ENCODE data around the gene VWA8. TPM values are rescaled to one million over a fixed set of nuclear protein-coding genes. Genes with fewer than 3 reads are reported as not detected.

The VWA8 gene
- total and polyA plus RNA-seq, 12 donors: 7.5 to 71.6 (median 54.3) TPM

DNA sequence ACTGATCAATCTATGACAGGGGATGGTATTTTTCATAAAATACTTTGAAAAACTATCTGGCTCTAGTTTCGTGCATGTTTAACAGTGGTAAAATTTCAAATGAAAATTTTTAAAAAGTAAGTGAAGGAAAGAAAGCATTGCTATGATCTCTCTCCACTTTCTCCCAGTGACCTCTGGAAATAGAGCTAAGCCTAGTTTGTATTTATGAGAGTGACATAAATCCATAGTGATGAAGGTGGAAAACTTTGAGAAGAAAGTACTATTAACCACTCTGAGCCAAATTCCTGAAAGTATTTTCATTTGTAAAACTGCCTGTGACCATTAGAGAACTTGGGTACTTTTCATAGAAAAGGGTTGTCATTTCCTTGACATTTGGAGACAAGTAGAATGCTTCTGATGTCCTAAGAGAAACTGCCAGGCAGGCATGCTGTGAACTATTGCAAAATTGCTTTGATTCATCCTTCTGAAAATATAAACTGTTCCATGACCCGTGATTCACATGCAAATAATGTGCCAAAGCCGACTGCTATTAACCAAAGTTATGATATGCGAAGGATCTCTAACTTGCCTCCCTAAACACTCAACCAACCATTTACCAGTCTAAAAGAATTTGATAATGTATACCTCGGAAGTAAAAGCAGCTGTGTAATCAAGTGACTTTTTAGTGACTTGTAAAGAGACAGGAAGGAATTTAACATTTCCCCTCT lies 133.2 kb downstream of the VWA8 start:
- Histone ChIP-seq H3K4me3 (no peak overlapping the region), H3K4me1 (peaks cover 0 to 35% (median 14%) of the 10 kb centered on the region in 9 donors), H3K27me3 (no peaks in the 10 kb centered on the region), H3K27ac (peak overlapping the region in 6 of 10 donors; percentile 3 to 69 (median 28)), H3K36me3 (peaks cover 0 to 46% (median 0%) of the 10 kb centered on the region in 9 donors), H3K9me3 (no peaks in the 10 kb centered on the region)
- 52 to 53% methylated on average over 5 of the region's 5 CpGs for WGBS, 2 donors
- TF ChIP-seq, protein P1, sequence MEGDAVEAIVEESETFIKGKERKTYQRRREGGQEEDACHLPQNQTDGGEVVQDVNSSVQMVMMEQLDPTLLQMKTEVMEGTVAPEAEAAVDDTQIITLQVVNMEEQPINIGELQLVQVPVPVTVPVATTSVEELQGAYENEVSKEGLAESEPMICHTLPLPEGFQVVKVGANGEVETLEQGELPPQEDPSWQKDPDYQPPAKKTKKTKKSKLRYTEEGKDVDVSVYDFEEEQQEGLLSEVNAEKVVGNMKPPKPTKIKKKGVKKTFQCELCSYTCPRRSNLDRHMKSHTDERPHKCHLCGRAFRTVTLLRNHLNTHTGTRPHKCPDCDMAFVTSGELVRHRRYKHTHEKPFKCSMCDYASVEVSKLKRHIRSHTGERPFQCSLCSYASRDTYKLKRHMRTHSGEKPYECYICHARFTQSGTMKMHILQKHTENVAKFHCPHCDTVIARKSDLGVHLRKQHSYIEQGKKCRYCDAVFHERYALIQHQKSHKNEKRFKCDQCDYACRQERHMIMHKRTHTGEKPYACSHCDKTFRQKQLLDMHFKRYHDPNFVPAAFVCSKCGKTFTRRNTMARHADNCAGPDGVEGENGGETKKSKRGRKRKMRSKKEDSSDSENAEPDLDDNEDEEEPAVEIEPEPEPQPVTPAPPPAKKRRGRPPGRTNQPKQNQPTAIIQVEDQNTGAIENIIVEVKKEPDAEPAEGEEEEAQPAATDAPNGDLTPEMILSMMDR (IDR thresholded peaks at IDR 0.05): no peak
- ATAC-seq (peak in 3 of 8 donors; percentile 20 to 82 (median 49)), DNase-seq (no peak)
- intact Hi-C loops (cut with DNase I): no loop called here

DNA sequence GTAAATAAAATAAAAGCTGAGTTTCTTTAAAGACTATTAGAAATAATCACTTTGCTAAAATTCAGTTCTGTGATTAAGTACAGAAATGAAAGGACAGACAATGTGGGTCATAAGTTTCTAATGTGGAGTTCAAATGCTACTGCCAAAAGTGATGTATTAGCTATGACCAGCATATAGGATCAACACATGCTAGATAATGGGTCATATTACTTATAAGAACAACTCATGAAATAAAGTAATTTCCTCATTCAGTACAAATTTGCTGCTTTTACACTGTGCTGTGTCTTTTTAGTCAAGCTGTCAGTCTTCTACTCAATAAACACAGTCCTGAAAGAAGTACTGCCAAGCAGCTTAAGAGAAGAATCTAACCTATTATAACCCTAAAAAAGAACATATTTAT lies 135.2 kb downstream of the VWA8 start:
- Histone ChIP-seq H3K4me3 (no peak overlapping the region), H3K4me1 (peaks cover 0 to 39% (median 17%) of the 10 kb centered on the region in 9 donors), H3K27me3 (no peaks in the 10 kb centered on the region), H3K9me3 (no peaks in the 10 kb centered on the region), H3K36me3 (peaks cover 0 to 28% (median 0%) of the 10 kb centered on the region in 9 donors), H3K27ac (no peak overlapping the region)
- intact Hi-C loops (cut with DNase I): no loop called here
- TF ChIP-seq, protein P1 (IDR thresholded peaks at IDR 0.05): no peak
- ATAC-seq: no peak
- DNase-seq: no peak

DNA sequence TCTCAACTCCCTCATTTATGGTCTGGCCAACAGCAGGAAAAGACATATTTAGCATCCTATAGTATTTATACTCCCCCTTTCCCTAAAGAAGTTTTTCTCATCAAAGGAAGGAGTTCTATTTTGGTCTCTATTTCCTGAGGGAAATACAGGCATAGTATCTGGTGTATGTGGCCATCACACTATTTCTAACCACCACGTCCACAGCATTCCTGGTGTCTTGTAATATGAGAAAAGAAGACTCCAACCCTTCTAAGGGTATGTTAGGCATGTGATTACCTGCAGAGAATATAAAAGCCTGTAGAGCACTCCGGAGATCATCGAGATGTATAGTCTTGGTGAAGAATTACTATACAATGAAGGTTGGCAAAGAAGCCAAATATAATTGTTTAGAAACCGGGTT lies 137.4 kb downstream of the VWA8 start:
- H3K27me3 ChIP-seq: no peaks in the 10 kb centered on the region
- H3K27ac ChIP-seq: no peak overlapping the region
- 74 to 79% methylated on average over 4 of the region's 4 CpGs for WGBS, 2 donors
- DNase-seq (no peak), ATAC-seq (no peak)
- H3K36me3 ChIP-seq: peaks cover 0 to 28% (median 1%) of the 10 kb centered on the region in 9 donors
- no peak overlapping the region for H3K4me3 ChIP-seq
- TF ChIP-seq, protein P1 (IDR thresholded peaks at IDR 0.05): no peak
- no peaks in the 10 kb centered on the region for H3K9me3 ChIP-seq
- intact Hi-C loops (cut with DNase I): no loop called here
- peaks cover 0 to 41% (median 20%) of the 10 kb centered on the region in 9 donors for H3K4me1 ChIP-seq

DNA sequence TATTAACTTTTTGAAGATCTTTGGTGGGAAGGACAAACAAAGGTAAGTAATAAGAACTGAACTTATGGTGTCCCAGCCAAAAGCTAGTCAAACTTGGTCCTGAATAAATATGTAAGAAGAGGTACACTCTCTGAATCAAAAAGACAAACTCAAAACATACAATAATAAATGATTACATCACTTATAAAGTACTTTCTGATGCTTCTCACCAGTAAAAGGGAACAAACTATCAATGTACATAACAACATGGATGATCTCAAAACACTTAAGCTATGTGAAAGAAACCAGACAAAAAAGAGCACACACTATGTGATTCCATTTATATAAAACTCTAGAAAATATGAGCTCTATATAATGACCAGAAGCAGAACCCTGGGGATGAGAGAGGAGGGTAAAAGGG lies 138.3 kb downstream of the VWA8 start:
- TF ChIP-seq, protein P1 (IDR thresholded peaks at IDR 0.05): no peak
- no peak for ATAC-seq

More for the DNA sequence above, 138.3 kb downstream of the VWA8 start:
- H3K4me3 ChIP-seq: no peak overlapping the region
- H3K27ac ChIP-seq: no peak overlapping the region
- no peaks in the 10 kb centered on the region for H3K27me3 ChIP-seq
- peaks cover 0 to 32% (median 13%) of the 10 kb centered on the region in 9 donors for H3K4me1 ChIP-seq
- no peak for DNase-seq
- no peaks in the 10 kb centered on the region for H3K9me3 ChIP-seq
- H3K36me3 ChIP-seq: peaks cover 0 to 37% (median 3%) of the 10 kb centered on the region in 9 donors
- intact Hi-C loops (cut with DNase I): no loop called here

Measured in heart right ventricle (tissue), 16 donors.